PC-3 (cell line): ENCODE results near the gene BIVM. TPM values are rescaled to one million over a fixed set of nuclear protein-coding genes. Genes with fewer than 3 reads are reported as not detected.

Source experiments
- ATAC-seq: fragments of 200-7000 bp; cut with Tn5 transposase; 2 replicates; pipeline ENCODE4 v1.9.1; 2020; ENCODE audit warnings: mild to moderate bottlenecking, moderate library complexity
- BruUV-seq: library from RNA; stranded (reverse); fragments of 400-500 nt; replicated peaks from 2 replicates; lab custom pipeline; 2021; lab: Mats Ljungman, UMichigan
- CTCF ChIA-PET: fragments of 300-600 bp; sonication (Branson Sonifier 250); formaldehyde crosslinking; loops from one replicate; lab custom pipeline; 2022; ENCODE audit warnings: antibody characterized with exemption; lab: Charles Lee
- POLR2A ChIA-PET: fragments of 300-600 bp; sonication (Branson Sonifier 250); formaldehyde crosslinking; loops from one replicate; lab custom pipeline; 2022; ENCODE audit warnings: antibody characterized with exemption; ENCODE audit not compliant: unreplicated experiment; lab: Charles Lee
- DNase-seq: peaks from one replicate; pipeline ENCODE4 v3.0.0-alpha.2; 2015
- H2AFZ ChIP-seq: fragments of 300-600 bp; sonication (generic); 2 replicates; pipeline ENCODE4 v1.6.0; 2016; ENCODE audit warnings: antibody characterized with exemption, low read length
- H3F3A ChIP-seq: fragments of 300-600 bp; sonication (generic); one replicate; pipeline ENCODE4 v1.6.0; 2017; ENCODE audit warnings: antibody characterized with exemption, low read length, control low read depth, mild to moderate bottlenecking; ENCODE audit not compliant: unreplicated experiment
- H3K27ac ChIP-seq: fragments of 300-600 bp; sonication (generic); 2 replicates; pipeline ENCODE4 v1.5.1; 2016; ENCODE audit warnings: mild to moderate bottlenecking, low read length
- H3K27me3 ChIP-seq: fragments of 300-600 bp; sonication (generic); 2 replicates; pipeline ENCODE4 v1.6.1; 2016; ENCODE audit warnings: low read length, mixed read lengths
- H3K36me3 ChIP-seq: fragments of 300-600 bp; sonication (generic); 2 replicates; pipeline ENCODE4 v1.6.1; 2016; ENCODE audit warnings: low read depth, mixed run types, low read length, mixed read lengths
- H3K4me1 ChIP-seq: fragments of 300-600 bp; sonication (generic); 2 replicates; pipeline ENCODE4 v1.5.1; 2016; ENCODE audit warnings: low read length; ENCODE audit not compliant: insufficient read depth
- H3K4me2 ChIP-seq: fragments of 300-600 bp; sonication (generic); 2 replicates; pipeline ENCODE4 v1.6.0; 2016; ENCODE audit warnings: low read length
- H3K4me3 ChIP-seq: fragments of 300-600 bp; sonication (generic); 2 replicates; pipeline ENCODE4 v1.5.1; 2016; ENCODE audit warnings: mild to moderate bottlenecking, low read length, mixed read lengths
- H3K79me2 ChIP-seq: fragments of 300-600 bp; sonication (generic); 2 replicates; pipeline ENCODE4 v1.6.1; 2017; ENCODE audit warnings: low read length, mixed read lengths
- H3K9ac ChIP-seq: fragments of 300-600 bp; sonication (generic); 2 replicates; pipeline ENCODE4 v1.6.0; 2016; ENCODE audit warnings: mild to moderate bottlenecking, low read length
- H3K9me2 ChIP-seq: fragments of 300-600 bp; sonication (generic); replicated peaks from 2 replicates; pipeline ENCODE4 v1.6.1; 2016; ENCODE audit warnings: mixed run types, low read length, mixed read lengths
- H3K9me3 ChIP-seq: fragments of 300-600 bp; sonication (generic); 2 replicates; pipeline ENCODE4 v1.6.1; 2016; ENCODE audit warnings: low read length, mixed read lengths
- H4K20me1 ChIP-seq: fragments of 300-600 bp; sonication (generic); 2 replicates; pipeline ENCODE4 v1.6.1; 2016; ENCODE audit warnings: low read length, mixed read lengths
- CTCF ChIP-seq: fragments of 300-600 bp; sonication (generic); conservative IDR thresholded peaks from 2 replicates; pipeline ENCODE4 v1.5.1; 2017; ENCODE audit warnings: antibody characterized with exemption, low read depth, mild to moderate bottlenecking, low read length
- EZH2 ChIP-seq: fragments of 300-600 bp; sonication (generic); IDR thresholded peaks from one replicate; pipeline ENCODE4 v1.6.1; 2017; ENCODE audit warnings: antibody characterized with exemption, mild to moderate bottlenecking, low read length; ENCODE audit not compliant: unreplicated experiment
- EZH2phosphoT487 ChIP-seq: fragments of 300-600 bp; sonication (generic); IDR thresholded peaks from 2 replicates; pipeline ENCODE4 v1.6.1; 2018; ENCODE audit warnings: mild to moderate bottlenecking, antibody characterized with exemption, low read length, borderline replicate concordance
- intact Hi-C: fragments of 100-400 bp; cut with micrococcal nuclease; formaldehyde crosslinking; loops from 2 replicates; pipeline ENCODE4 v1.9.0; 2023
- total RNA-seq: library from RNA; depleted of rRNA; stranded (reverse); fragments of >200 nt; gene quantifications from 2 replicates; pipeline ENCODE4 v1.2.3, GENCODE V29; 2014

BIVM gene
- total RNA-seq, 1 experiment from 2014 or later: 6.7 TPM

GRCh38 chr13:102773441-102774213, 25.3 kb upstream of the BIVM start, which contains the start of gene TEX30:
TEX30 (minus strand) TSS chr13:102773786; CDS start chr13:102770026, 3,760 bp downstream.
- no peaks in the 10 kb centered on the region for H3K36me3 ChIP-seq
- peak; percentile 84 for DNase-seq
- peak within 1 kb of the TSS; percentile 92 for H3K4me3 ChIP-seq
- H3K27me3 ChIP-seq: no peaks in the 10 kb centered on the region
- CTCF ChIA-PET: no interaction called here
- H4K20me1 ChIP-seq: no peaks in the 10 kb centered on the region
- TF ChIP-seq CTCF (no peak), EZH2 (no peak), EZH2phosphoT487 (no peak)
- intact Hi-C loops: loop anchor here (1.0 to 5.0 kb wide), 3 partner anchors 25 to 73 kb away; partner anchors contain the start of genes BIVM, ERCC5 and POGLUT2
- H3K9ac ChIP-seq: peak within 1 kb of the TSS; percentile 86
- peak within 1 kb of the TSS; percentile 81 for H2AFZ ChIP-seq
- BruUV-seq: TSS peak; percentile 98
- H3K9me3 ChIP-seq: no peaks in the 10 kb centered on the region
- H3K4me1 ChIP-seq: peaks cover 17% of the 10 kb centered on the region
- peak within 1 kb of the TSS; percentile 82 for H3K4me2 ChIP-seq
- H3K27ac ChIP-seq: no peak within 1 kb of the TSS
- no peaks in the 10 kb centered on the region for H3K9me2 ChIP-seq
- peak; percentile 96 for ATAC-seq
- H3K79me2 ChIP-seq: peaks cover 31% of the 10 kb centered on the region
- POLR2A ChIA-PET: interaction anchor here (0.6 kb wide), 1 partner anchor 129 kb away, joined by 3 read pairs; no protein-coding TSS in a partner anchor
- no peaks in the 10 kb centered on the region for H3F3A ChIP-seq

DNA sequence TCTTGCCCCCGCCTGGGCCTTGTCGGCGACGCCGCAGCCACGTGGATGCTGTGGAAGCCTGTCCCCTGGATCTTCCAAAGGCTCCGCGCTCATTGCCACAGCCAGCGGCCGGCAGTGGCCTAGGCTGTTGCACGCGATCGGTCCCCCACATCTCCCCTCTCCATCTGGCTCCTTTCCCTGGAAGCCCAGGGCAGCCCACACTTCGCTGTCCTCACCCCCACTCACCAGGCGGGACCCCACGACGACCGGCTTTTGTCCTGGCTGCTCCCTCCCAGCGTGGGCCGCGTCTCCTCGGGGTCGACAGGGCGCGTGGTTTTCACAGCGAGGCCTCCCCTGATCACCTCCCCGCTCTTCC, 24.7 kb upstream of the BIVM start:
- Histone ChIP-seq H3K4me3 (peak overlapping the region; percentile 92), H3K36me3 (no peaks in the 10 kb centered on the region), H3K4me1 (peaks cover 17% of the 10 kb centered on the region), H3K27me3 (no peaks in the 10 kb centered on the region), H4K20me1 (no peaks in the 10 kb centered on the region), H2AFZ (peak overlapping the region; percentile 81), H3K9me2 (no peaks in the 10 kb centered on the region), H3K9me3 (no peaks in the 10 kb centered on the region), H3F3A (no peaks in the 10 kb centered on the region), H3K4me2 (peak overlapping the region; percentile 82), H3K9ac (peak overlapping the region; percentile 86), H3K27ac (no peak overlapping the region), H3K79me2 (peaks cover 31% of the 10 kb centered on the region)
- CTCF ChIA-PET: no interaction called here
- DNase-seq (no peak), ATAC-seq (no peak)
- BruUV-seq: no TSS peak
- TF ChIP-seq CTCF: no peak
- no peak for TF ChIP-seq EZH2
- no peak for TF ChIP-seq EZH2phosphoT487
- intact Hi-C loops: loop anchor here (5.0 kb wide), 1 partner anchor 47 kb away; no protein-coding TSS in a partner anchor
- POLR2A ChIA-PET: interaction anchor here (0.6 kb wide), 1 partner anchor 130 kb away, joined by 3 read pairs; no protein-coding TSS in a partner anchor
